ENCODE results near the gene PPP6R2. TPM values are rescaled to one million over a fixed set of nuclear protein-coding genes. Genes with fewer than 3 reads are reported as not detected.

The PPP6R2 gene
- total and polyA plus RNA-seq, 8 donors: 21.1 to 70.4 (median 25.1) TPM

DNA sequence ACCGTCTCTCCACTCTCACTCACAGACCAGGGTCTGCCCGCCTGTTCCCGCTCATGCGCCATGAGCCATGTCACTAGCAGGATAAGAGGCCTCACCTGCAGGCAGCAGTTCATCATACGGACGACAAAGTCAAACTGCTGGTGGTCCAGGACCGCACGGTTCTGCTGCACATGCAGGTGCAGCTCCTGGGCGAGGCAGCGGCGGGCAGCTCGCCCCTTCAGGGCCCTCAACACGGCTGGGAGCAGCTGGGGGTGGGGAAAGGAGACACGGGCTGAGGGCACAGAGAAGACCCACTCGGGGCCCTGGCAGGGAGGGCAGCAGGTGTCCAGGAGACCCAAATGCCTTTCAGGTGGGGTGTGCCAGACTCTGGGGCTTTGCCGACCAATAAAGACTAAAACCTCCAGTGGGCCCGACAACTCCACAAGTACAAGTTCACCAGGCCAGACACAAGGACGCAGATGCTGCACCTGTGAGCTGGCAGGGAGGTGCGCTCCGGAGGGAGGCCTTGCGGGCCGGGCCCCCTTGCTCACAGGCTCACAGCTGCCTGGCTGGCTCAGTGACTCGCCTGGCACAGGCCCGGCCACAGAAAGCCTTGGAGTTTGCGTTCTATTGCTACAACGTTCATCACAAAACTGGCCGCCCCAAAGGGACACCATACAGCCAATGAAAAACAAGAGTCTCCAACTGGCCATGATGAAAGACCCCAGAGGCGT is 120.2 kb downstream of the PPP6R2 start:
- TF ChIP-seq, protein P1, sequence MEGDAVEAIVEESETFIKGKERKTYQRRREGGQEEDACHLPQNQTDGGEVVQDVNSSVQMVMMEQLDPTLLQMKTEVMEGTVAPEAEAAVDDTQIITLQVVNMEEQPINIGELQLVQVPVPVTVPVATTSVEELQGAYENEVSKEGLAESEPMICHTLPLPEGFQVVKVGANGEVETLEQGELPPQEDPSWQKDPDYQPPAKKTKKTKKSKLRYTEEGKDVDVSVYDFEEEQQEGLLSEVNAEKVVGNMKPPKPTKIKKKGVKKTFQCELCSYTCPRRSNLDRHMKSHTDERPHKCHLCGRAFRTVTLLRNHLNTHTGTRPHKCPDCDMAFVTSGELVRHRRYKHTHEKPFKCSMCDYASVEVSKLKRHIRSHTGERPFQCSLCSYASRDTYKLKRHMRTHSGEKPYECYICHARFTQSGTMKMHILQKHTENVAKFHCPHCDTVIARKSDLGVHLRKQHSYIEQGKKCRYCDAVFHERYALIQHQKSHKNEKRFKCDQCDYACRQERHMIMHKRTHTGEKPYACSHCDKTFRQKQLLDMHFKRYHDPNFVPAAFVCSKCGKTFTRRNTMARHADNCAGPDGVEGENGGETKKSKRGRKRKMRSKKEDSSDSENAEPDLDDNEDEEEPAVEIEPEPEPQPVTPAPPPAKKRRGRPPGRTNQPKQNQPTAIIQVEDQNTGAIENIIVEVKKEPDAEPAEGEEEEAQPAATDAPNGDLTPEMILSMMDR (IDR thresholded peaks at IDR 0.05): no peak
- WGBS, 2 donors: 92 to 93% methylated on average over 28 of the region's 28 CpGs
- ATAC-seq: no peak
- intact Hi-C loops (cut with DNase I): loop anchor here in 1 of 3 donors (10.0 kb wide), 1 partner anchor 49 kb away; no protein-coding TSS in a partner anchor
- no peaks in the 10 kb centered on the region for H3K4me1 ChIP-seq
- H3K27me3 ChIP-seq: no peaks in the 10 kb centered on the region
- H3K4me3 ChIP-seq: no peak overlapping the region
- H3K9me3 ChIP-seq: no peaks in the 10 kb centered on the region
- no peak for FAIRE-seq
- no peak for DNase-seq
- H3K27ac ChIP-seq: no peak overlapping the region
- H3K36me3 ChIP-seq: peaks cover 9 to 89% (median 74%) of the 10 kb centered on the region in 3 donors

DNA sequence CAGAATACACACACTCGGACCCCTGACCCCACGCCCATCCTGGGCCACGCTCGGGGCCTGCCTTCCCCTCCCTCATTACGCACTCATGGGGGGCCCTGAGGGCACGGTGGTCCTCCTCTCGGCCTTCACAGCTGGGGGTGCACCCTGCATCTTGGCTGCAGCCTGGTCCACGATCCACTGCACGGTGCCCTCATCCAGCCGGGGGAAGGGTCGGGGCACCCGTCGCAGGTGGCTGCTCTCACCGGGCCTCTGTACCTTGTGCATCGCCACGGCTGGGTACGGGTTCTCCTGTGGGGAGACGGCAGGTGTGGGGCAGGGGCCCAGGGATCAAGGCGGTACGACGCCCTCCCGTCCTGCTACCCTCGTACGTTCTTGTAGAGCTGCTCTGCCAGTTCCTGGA is 121.3 kb downstream of the PPP6R2 start:
- intact Hi-C loops (cut with DNase I): loop anchor here in 1 of 3 donors (10.0 kb wide), 1 partner anchor 50 kb away; no protein-coding TSS in a partner anchor
- no peaks in the 10 kb centered on the region for H3K4me1 ChIP-seq
- WGBS, 2 donors: 93% methylated on average over 24 of the region's 24 CpGs
- ATAC-seq (no peak), FAIRE-seq (no peak), DNase-seq (no peak)
- no peaks in the 10 kb centered on the region for H3K9me3 ChIP-seq
- no peak overlapping the region for H3K4me3 ChIP-seq
- no peaks in the 10 kb centered on the region for H3K27me3 ChIP-seq
- peaks cover 9 to 82% (median 69%) of the 10 kb centered on the region in 3 donors for H3K36me3 ChIP-seq
- no peak overlapping the region for H3K27ac ChIP-seq
- TF ChIP-seq, protein P1 (IDR thresholded peaks at IDR 0.05): no peak

DNA sequence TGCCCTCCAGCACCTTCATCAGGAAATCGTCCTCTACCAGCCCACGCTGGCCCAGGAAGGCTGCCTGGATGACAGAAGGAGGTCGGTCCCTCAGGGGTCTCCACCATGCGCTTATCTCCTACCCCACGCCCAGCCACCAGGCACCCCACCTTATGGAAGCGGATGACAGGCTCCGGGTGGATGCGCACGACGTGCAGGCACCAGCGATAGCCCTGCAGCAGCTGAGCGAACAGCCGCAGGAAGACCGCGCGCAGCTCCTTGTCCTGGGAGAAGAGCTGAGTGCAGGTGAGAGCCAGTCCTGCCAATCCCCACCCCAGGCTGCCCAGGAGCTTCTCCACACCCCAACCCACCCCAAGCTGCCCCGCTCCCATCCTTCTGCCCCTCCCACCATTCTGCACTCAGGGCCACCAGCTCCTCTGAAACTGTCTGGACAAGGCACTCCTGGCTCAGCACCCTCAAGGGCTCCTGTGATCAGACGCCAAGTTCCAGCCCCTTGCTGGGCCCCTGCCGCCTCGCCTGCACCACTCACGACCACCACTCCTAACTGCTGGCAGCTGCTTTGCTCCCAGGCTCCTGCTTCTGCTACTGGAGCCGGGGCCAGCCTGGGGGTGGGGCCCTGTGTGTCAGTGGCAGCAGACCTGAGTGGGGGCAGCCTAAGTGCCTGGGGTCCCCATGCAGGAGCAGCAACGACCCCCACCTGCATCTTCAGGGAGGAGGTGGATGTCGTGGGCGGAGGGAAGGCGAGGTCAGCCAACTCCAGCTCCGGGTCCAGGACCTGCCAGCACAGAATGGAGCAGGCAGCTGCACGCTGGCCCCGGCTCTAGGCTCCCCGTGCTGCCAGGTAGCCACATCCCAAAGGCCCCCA is 122.2 kb downstream of the PPP6R2 start:
- no peak for FAIRE-seq
- WGBS, 2 donors: 92% methylated on average over 30 of the region's 30 CpGs
- intact Hi-C loops (cut with DNase I): loop anchor here in 1 of 3 donors (10.0 kb wide), 1 partner anchor 50 kb away; no protein-coding TSS in a partner anchor

DNA sequence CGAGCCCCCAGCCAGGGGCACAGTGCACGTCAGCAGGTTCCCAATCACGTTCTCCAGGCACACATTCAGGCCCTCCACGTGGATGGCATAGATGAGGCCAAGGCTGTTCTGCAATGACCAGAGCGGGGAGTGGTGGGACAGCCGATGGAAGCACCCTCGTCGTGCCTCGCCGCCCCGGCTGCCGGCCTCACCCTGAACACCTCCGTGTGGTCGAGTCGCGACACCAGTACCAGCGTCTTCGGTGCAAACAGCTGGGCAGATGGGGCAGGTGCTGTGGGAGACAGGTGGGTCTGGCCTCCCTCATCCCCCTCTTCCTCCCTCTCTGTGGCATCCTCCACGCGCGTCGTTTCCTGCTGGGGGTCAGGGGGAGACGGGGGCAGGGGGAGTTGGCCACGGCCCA is 124.2 kb downstream of the PPP6R2 start:
- Histone ChIP-seq H3K27me3 (no peaks in the 10 kb centered on the region), H3K4me3 (no peak overlapping the region), H3K27ac (no peak overlapping the region), H3K9me3 (no peaks in the 10 kb centered on the region), H3K36me3 (peaks cover 6 to 55% (median 44%) of the 10 kb centered on the region in 3 donors), H3K4me1 (peaks cover 21 to 22% (median 22%) of the 10 kb centered on the region in 3 donors)
- intact Hi-C loops (cut with DNase I): loop anchor here in 1 of 3 donors (10.0 kb wide), 1 partner anchor 53 kb away; no protein-coding TSS in a partner anchor
- ATAC-seq (no peak), DNase-seq (no peak), FAIRE-seq (no peak)
- 88 to 91% methylated on average over 24 of the region's 24 CpGs for WGBS, 2 donors
- TF ChIP-seq, protein P1 (IDR thresholded peaks at IDR 0.05): no peak

More for the DNA sequence above, 122.2 kb downstream of the PPP6R2 start:
- peaks cover 7 to 74% (median 62%) of the 10 kb centered on the region in 3 donors for H3K36me3 ChIP-seq
- H3K27me3 ChIP-seq: no peaks in the 10 kb centered on the region
- H3K4me1 ChIP-seq: peaks cover 2 to 7% (median 5%) of the 10 kb centered on the region in 3 donors
- TF ChIP-seq, protein P1 (IDR thresholded peaks at IDR 0.05): no peak
- no peak overlapping the region for H3K27ac ChIP-seq
- no peak overlapping the region for H3K4me3 ChIP-seq
- no peak for DNase-seq
- ATAC-seq: no peak
- H3K9me3 ChIP-seq: no peaks in the 10 kb centered on the region

Data from pancreas (tissue), 10 donors.